ENCODE measurements around the gene CCNF. TPM values are rescaled to one million over a fixed set of nuclear protein-coding genes. Genes with fewer than 3 reads are reported as not detected.
"Not testable (repeated sequence)": the region's sequence is repeated elsewhere in the genome, so short reads cannot be mapped to it uniquely, and the experiment has no call there.

The CCNF gene
- total and polyA plus RNA-seq, 2 of the 8 experiments (the other 6 are each of a cell fraction or from before 2014, with no cell fraction given): 15.4 to 54.3 TPM

DNA sequence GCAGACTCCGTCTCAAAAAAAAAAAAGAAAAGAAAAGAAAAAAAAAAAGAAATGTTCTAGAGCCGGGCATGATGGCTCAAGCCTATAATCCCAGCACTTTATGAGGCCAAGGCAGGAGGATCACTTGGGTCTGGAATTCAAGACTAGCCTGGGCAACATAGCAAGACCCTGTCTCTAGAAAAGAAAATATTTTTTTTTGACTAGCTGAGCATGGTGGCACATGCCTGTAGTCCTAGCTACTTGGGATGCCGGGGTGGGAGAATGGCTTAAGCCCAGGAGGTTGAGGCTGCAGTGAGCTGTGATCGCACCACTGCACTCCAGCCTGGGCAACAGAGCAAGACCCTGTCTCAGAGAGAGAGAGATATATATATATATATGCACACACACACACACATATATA is 6.0 kb downstream of the CCNF start:
- not testable (repeated sequence) for H2BK12ac ChIP-seq (ENCODE audit: low read depth, low read length); H3K9ac ChIP-seq (replicated peaks in 1 of 4; ENCODE audit: extremely low read depth in 1 of 4, low read depth in 3 of 4, low read length in 3 of 4); H3K79me2 ChIP-seq (ENCODE audit: control insufficient read depth in 1 of 2, insufficient read depth in 2 of 2, low read length in 2 of 2); H3K18ac ChIP-seq (ENCODE audit: extremely low read depth, low read length); H3K23ac ChIP-seq (ENCODE audit: insufficient read length); H2BK5ac ChIP-seq (ENCODE audit: low read depth, low read length); H3K4ac ChIP-seq (replicated peaks; ENCODE audit: insufficient read length, low read depth, low read length); H3K4me3 ChIP-seq (ENCODE audit: extremely low read depth in 1 of 4, insufficient read depth in 2 of 4, low read depth in 3 of 4, low read length in 4 of 4); H4K91ac ChIP-seq (replicated peaks; ENCODE audit: insufficient read length, low read length); H3K27me3 ChIP-seq (replicated peaks in 1 of 4; ENCODE audit: control insufficient read depth in 3 of 4, extremely low read depth in 1 of 4, insufficient read depth in 3 of 4, low read length in 3 of 4); H3K23me2 ChIP-seq (ENCODE audit: low read depth, low read length); H2AK5ac ChIP-seq (ENCODE audit: low read depth, low read length); H3K9me3 ChIP-seq (ENCODE audit: insufficient read depth in 2 of 2, low read depth in 1 of 2, low read length in 1 of 2); H2BK20ac ChIP-seq (ENCODE audit: low read length); H3K4me1 ChIP-seq (replicated peaks in 1 of 4; ENCODE audit: control insufficient read depth in 3 of 4, insufficient read depth in 4 of 4, low read length in 3 of 4); FAIRE-seq; DNase-seq (ENCODE audit: low read depth in 1 of 2, low spot score in 2 of 2); H2AFZ ChIP-seq (ENCODE audit: low read length); H3K27ac ChIP-seq (ENCODE audit: low read depth, low read length); H3K79me1 ChIP-seq (ENCODE audit: low read depth, low read length); H4K5ac ChIP-seq (ENCODE audit: insufficient read length, low read depth, low read length); H3K4me2 ChIP-seq (ENCODE audit: insufficient read depth in 1 of 2, low read depth in 2 of 2, low read length in 2 of 2); H3K14ac ChIP-seq (ENCODE audit: insufficient read length); H2BK120ac ChIP-seq (replicated peaks; ENCODE audit: low read depth, low read length); H2BK15ac ChIP-seq (ENCODE audit: low read length); H3K56ac ChIP-seq (replicated peaks; ENCODE audit: insufficient read length, low read depth, low read length); H4K8ac ChIP-seq (ENCODE audit: extremely low read depth, insufficient read depth, low read length)
- ChIA-PET POLR2A (ENCODE audit: partially characterized antibody) (interaction anchor here (1.2 kb wide), 1 partner anchor 13 kb away, joined by 7 read pairs; no protein-coding TSS in a partner anchor), CTCF (ENCODE audit: partially characterized antibody) (interaction anchor here (0.6 to 1.4 kb wide), 3 partner anchors 24 to 80 kb away, joined by 3 to 4 read pairs (median 3); partner anchors contain the start of gene TEDC2)
- 94% methylated on average over 2 of the region's 4 CpGs; no CpG with 5 or more reads in 1 of the 2 experiments for WGBS, 2 experiments (ENCODE audit: extremely low coverage in 1 of 2, insufficient coverage in 1 of 2, insufficient read length in 1 of 2, insufficient replicate concordance in 2 of 2, low coverage in 1 of 2, low lambda C conversion rate in 2 of 2, missing lambda C conversion rate in 1 of 2)
- peaks cover 12 to 17% of the 10 kb centered on the region in 2 experiments for H4K20me1 ChIP-seq (replicated peaks in 1 of 2; ENCODE audit: control insufficient read depth in 1 of 2, insufficient read depth in 2 of 2, low read length in 2 of 2)
- peaks cover 33 to 71% (median 59%) of the 10 kb centered on the region in 4 experiments for H3K36me3 ChIP-seq (ENCODE audit: control insufficient read depth in 2 of 4, insufficient read depth in 4 of 4, low read length in 3 of 4)
